VCaP (cell line): Measurements from ENCODE around the gene INSYN1.

Experiments used
- H3K27ac ChIP-seq: fragments of 450-650 bp; 2 replicates; pipeline ENCODE4 v1.5.1; 2017
- TF ChIP-seq, protein P1 (sequence below): fragments of 450-650 bp; conservative IDR thresholded peaks from 2 replicates; pipeline ENCODE4 v1.5.1; 2017; ENCODE audit warnings: mild to moderate bottlenecking, moderate library complexity

INSYN1 gene

DNA sequence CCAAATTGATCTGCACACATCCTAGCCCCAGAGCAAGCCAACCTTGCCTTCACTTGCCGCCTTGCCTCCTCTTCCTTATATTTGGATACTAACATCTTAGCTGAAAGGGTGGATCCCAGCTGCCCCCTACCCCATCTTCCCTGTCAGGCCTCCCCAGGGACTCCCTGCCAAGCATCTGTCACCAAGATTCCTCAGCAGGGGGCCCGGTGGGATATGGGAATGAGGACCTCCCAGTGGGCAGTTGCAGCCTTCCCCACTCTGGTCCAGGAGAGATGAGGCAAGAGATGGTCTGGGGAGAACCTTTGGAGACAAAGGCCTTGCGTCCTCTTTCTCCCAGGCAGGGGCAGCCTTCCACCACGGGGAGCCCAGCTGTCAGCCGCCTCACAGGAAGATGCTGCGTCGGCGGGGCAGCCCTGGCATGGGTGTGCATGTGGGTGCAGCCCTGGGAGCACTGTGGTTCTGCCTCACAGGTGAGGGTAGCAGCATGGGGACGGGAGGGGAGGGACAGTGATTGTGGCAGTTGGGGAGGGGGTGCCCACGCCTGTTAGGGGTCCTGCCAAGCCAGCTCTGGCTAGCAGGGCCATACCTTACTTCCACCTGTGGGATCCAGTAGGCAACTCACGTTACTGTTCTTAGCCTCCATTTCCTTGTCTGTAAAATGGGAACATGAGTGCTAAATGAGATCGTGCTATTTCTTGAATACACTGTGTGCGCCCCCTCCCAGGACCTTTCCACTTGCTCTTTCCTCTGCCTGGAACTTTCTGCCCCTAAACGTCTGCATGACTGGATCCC is 53.7 kb downstream of the INSYN1 start:
- TF ChIP-seq, protein P1, sequence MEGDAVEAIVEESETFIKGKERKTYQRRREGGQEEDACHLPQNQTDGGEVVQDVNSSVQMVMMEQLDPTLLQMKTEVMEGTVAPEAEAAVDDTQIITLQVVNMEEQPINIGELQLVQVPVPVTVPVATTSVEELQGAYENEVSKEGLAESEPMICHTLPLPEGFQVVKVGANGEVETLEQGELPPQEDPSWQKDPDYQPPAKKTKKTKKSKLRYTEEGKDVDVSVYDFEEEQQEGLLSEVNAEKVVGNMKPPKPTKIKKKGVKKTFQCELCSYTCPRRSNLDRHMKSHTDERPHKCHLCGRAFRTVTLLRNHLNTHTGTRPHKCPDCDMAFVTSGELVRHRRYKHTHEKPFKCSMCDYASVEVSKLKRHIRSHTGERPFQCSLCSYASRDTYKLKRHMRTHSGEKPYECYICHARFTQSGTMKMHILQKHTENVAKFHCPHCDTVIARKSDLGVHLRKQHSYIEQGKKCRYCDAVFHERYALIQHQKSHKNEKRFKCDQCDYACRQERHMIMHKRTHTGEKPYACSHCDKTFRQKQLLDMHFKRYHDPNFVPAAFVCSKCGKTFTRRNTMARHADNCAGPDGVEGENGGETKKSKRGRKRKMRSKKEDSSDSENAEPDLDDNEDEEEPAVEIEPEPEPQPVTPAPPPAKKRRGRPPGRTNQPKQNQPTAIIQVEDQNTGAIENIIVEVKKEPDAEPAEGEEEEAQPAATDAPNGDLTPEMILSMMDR = no peak
- H3K27ac ChIP-seq = peak overlapping the region; percentile 28

DNA sequence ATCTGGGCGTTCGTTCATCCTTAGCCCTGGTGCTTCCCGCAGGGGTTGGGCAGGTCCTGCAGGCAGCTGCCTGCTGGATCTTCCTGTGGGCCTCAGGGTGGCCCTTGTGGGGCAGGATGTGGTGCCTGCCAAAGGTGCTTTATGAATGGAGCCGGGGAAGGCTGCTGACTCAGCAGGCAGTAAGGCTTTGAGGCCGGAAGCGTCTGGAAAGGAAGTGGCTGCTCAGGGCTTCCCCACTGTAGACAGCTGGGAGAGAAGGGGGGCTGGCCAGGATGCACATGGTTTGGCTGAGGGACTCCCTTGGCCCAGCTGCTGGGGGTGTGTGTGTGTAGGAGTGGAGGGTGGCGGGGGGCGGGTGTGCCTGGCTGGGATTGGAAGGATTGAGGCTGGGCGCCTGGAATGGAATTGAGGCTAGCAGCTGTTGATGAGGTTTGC is 56.1 kb downstream of the INSYN1 start:
- peak overlapping the region; percentile 66 for H3K27ac ChIP-seq

DNA sequence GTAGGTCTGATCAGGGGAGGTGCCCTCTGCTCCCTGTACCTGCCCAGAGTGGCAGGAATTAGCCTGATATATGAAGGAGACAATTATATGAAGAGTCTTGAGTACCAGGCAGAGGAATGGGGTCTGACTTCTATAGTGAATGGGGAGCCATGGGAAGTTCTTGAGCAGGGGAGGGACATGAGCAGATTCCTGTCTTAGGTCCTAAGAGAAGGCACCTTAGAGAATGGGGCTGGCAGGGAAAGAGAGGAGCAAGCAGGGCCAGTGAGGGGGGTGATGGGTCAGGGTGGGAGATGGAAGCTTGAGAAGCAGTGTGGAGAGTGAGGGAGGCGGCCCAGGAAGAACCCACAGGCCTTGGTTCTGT is 56.5 kb downstream of the INSYN1 start:
- TF ChIP-seq, protein P1 = no peak
- peak overlapping the region; percentile 66 for H3K27ac ChIP-seq

More for the DNA sequence above, 56.1 kb downstream of the INSYN1 start:
- TF ChIP-seq, protein P1 = no peak

DNA sequence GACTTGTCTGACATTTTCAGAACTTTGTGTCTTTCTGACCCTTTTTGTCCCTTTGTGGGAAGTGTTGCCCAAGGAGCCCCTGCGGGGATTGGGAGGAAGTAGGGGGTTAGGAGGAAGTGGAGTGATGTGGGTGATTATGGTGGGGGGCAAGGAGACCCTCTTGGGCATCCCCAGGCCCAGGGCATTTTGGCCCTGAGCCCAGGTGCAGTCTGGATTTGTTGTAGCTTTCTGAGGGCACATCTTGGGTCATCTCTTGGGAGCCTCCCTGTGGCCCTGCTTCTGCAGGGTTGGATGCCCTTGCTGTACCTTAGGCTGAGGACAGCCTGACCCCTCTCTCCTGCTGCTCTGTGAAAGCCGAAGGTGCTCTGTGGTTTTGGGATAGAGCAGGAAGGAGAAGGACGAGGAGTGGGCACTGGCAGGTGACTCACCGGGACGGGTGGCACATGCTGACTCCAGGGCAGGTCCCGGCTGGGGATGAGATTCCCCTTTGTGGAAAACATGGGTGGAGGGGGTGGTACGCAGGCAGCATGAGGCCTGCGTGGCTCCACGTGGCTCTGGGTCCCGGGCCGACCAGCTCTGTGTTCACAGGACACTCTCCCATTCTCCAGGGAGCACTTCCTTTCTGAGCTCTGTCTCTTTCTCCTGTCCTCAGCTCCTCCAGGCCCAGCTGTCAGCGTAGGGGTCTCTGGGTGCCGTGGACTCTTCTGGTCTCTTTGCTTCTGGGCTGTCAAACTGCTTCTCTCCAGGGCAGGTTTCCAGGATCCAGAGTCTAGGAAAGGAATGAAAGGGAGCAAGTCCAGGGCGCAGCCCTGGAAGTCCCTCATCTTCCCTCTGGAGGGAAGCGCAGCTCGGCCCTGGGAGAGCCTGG is 57.1 kb downstream of the INSYN1 start:
- peak overlapping the region; percentile 66 for H3K27ac ChIP-seq
- TF ChIP-seq, protein P1 = no peak

DNA sequence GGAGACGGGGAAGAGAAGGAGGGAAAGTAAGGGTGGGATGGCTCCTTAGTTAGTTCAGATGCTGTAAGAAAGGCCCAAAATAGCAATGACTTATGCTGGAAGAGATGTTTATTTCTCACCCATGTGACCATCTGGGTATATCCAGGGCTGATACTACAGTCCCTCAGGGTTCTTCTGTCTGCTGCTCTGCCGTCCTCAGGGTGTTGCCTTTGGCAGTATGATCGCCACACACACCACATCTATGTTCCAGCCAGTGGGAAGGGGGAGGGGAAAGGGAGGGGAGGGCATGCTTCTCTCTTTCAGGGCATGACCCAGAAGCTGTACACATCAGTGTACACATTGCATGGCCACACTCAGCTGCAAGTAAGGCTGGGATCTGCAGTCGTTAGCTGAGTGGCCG is 58.7 kb downstream of the INSYN1 start:
- TF ChIP-seq, protein P1 = no peak
- H3K27ac ChIP-seq = peak overlapping the region; percentile 66; the same call in 1 of the 2 replicates

DNA sequence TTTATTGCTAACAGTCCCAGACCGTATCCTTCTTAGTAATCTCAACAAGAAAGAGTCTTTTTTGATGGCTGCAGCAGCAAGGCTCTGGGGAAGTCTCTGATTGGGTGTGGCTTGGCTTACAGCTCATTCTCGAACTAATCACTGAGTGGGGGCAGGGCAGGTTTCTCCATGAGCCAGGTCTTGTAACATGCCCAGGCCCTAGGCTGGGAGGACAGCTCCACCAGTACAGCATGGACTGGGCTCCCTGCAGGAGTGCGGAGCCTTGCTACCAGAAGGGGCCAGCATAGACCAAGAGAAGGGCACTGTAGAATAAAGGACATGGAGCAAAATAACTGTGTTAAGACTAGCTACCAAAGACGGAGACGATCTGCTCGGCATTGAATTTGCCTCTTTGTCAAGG is 61.8 kb downstream of the INSYN1 start:
- TF ChIP-seq, protein P1 = no peak
- H3K27ac ChIP-seq = no peak overlapping the region

DNA sequence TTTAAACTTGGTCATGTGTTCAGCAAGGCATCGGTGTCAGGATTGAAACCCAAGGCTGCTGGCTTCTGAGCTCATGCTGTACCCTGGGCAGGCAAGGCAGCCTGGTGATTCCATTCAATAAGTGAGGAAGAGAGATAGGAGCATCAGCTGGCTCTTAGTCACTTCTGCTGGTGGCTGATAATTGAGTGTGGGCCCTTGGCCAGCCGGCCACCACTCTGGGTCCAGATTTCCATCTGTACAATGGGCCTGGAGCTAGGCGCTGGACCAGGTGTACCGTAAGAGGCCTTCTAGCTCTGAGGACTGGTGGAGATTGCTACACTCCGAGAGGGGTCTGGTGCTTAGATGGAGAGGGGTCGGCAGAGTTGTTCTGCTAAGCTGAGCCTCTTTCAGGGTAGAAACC is 64.7 kb downstream of the INSYN1 start:
- TF ChIP-seq, protein P1 = no peak
- peak overlapping the region; percentile 99; the same call in 1 of the 2 replicates for H3K27ac ChIP-seq
